ENCODE measurements around the gene TWSG1. TPM values are rescaled to one million over a fixed set of nuclear protein-coding genes. Genes with fewer than 3 reads are reported as not detected.

The TWSG1 gene
- total RNA-seq (ENCODE audit: insufficient read depth, low replicate concordance): 149 TPM

DNA sequence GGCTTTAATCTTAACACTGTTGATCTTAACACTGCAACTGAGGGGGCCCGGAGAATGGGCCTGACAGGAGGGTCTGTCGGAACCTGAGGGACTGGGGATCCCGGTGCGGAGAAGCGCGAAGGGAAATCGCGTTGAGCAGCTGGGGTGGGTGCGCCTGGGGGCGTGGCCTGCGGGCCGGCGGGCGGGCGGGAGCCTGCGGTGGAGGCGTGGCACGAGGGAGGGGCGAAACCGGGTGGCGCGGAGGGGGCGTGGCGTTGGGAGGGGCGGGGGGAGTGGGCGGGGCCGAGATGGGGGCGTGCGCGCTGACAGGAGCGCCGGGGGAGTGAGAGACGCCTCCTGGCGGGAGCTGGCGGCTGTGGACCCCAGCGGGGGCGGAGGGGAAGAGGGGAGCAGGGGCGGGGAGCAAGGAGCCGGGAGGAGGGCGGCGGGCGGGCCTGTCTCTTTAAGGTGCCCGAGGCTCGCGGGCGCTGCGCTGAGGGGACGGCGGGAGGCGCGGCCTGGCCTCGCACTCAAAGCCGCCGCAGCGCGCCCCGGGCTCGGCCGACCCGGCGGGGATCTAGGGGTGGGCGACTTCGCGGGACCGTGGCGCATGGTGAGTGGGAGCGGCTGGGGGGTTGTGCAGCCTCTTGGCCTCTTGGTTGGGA, at the start of gene TWSG1:
TSS of gene TWSG1 (plus strand) at position 445 of the 644 bp plus-strand sequence. CDS start 2,457 bp downstream, outside the sequence.
- DNase-seq (ENCODE audit: low spot score): peak; percentile 97

- no peak for DNase-seq (ENCODE audit: low spot score)
Observed at GRCh38 chr18:9285604-9286003, 49.0 kb upstream of the TWSG1 start.

- no peak for DNase-seq (ENCODE audit: low spot score)
Observed at GRCh38 chr18:9287036-9287435, 47.5 kb upstream of the TWSG1 start.

DNA sequence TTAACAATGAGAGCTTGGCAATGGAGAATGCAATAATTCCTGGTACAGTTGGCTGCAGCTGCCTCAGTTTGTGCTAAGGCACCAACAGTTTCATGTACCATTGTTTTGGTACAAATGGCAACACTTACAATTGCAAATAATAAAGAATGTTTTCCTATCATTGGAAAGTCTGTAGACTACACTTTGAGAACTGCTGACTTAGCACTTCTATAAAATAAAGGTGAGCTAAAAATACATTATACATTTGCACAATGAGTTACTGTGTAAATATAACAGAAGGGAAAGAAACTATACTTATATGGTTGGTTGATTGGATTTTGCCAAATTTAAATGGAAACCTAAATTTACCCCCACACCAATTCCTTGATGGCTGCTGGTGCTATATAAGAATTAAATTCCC, 44.9 kb upstream of the TWSG1 start:
- no peak for DNase-seq (ENCODE audit: low spot score)

DNA sequence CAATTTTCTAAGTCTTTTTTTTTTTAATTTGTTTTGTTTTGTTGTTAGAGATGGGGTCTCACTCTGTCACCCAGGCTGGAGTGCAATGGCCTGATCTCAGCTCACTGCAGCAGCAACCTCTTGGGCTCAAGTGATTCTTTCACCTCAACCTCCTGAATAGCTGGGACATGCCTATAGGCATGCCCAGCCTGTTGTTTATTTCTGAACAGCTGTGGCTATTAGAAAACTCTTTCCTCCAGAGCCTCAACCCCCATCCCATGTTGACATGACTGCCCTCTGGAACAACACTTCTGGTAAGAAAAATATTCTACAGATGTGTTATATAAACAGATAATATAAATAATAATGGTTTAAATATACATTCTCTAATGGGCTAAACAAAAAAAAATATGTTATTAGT, 44.4 kb upstream of the TWSG1 start:
- DNase-seq (ENCODE audit: low spot score): no peak

DNA sequence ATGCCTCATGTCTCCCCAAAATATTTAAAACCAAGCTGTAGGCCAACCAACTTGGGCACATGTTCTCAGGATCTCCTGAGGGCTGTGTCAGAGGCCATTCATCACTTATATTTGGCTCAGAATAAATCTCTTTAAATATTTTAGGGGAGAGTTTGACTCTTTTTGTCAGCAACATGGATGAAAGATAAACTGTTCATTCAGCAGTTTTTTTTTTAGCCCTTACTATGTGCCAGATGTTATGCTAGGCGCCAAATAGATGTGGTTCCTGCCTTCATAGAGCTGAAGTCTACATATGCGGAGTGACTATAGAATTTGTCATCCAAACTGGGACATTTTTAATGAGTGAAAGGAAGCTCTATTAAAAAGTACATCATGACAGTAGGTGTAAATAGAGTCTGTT, 42.5 kb upstream of the TWSG1 start:
- no peak for DNase-seq (ENCODE audit: low spot score)

GRCh38 chr18:9293948-9294347, 40.6 kb upstream of the TWSG1 start:
- DNase-seq (ENCODE audit: low spot score): no peak

DNA sequence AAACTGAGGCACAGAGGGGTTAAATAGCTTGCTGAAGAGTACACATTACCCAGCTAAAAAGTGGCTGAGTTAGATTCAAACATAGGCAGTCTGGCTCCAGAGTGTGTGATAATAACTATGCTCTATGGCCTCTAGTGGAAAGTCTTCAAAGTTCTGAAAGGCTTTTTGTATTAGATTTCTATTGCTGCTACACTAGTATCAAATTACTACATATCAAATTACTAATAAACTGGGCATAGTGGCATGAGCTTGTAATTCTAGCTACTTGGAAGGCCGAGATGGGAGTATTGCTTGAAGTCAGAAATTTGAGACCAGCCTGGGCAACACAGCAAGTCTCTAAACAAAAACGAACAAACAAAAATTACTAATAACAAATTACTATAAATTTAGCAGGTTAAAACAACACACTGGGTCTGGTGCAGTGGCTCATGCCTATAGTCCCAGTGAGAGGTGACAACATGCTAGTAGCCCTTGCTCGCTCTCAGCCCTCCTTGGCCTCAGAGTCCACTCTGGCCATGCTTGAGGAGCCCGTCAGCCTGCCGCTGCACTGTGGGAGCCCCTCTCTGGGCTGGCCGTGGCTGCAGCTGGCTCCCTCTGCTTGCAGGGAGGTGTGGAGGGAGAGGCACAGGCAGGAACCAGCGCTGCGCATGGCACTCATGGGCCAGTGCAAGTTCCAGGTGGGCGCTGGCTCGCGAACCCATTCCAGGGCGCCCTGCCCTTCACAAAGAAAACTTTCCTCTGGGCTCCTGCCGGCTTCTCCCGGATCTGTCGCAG, 38.2 kb upstream of the TWSG1 start:
- no peak for DNase-seq (ENCODE audit: low spot score)

DNA sequence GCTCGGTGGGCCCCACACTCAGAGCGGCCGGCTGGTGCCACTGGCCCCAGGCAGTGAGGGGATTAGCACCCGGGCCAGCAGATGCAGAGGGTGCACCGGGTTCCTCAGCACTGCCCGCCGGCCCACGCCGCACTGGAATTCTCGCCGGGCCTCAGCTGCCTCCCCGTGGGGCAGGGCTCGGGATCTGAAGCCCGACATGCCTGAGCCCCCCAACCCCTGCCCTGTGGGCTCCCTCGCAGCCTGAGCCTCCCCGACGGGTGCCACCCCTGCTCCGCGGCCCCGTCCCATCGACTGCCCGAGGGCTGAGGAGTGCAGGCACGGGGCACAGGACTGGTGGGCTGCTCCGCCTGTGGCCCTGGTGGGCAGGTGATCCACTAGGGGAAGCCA, 37.6 kb upstream of the TWSG1 start:
- no peak for DNase-seq (ENCODE audit: low spot score)

- DNase-seq (ENCODE audit: low spot score): no peak
Observed at GRCh38 chr18:9304388-9305070, 30.0 kb upstream of the TWSG1 start.

DNA sequence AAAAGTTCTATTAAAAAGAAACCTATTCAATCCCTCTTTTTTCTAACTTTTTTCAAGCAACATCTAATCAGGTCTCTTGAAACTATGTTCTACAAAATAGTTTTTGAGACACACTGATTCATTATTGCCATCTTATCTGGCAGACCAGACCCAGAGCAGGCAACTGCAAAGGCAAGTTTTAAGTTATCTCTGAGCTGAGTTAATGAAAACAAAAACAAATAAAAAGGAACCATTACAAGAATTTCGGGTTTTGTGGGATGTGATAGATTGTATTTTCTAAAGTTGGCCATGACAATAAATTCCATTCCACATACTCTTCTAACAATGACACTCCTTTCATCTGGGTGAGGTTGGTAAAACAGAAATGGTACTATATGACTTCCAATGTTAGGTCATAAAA, 15.2 kb upstream of the TWSG1 start:
- no peak for DNase-seq (ENCODE audit: low spot score)

DNA sequence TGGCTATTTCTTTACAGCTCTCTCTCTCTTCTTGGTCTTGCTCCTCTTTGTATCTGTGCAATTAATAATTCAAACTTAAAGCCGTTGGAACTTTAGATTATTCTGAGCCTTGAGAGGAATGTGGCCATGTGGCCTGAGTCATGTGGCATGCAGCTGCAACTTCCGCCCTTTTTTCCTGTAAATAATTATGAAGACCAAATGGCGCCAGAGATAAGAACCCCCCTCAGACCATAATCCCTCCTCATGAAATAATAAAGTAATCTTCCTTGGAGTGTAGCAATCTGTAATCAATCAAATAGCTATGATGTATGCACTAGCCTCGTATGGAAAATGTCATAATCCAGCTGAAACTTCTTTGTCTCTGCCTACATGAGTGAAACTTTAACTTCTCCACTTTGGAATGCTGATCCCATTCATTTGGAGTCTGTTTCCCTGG, 13.5 kb upstream of the TWSG1 start:
- peak; percentile 12 for DNase-seq (ENCODE audit: low spot score)

- DNase-seq (ENCODE audit: low spot score): no peak
Observed at GRCh38 chr18:9321736-9322135, 12.8 kb upstream of the TWSG1 start.

DNA sequence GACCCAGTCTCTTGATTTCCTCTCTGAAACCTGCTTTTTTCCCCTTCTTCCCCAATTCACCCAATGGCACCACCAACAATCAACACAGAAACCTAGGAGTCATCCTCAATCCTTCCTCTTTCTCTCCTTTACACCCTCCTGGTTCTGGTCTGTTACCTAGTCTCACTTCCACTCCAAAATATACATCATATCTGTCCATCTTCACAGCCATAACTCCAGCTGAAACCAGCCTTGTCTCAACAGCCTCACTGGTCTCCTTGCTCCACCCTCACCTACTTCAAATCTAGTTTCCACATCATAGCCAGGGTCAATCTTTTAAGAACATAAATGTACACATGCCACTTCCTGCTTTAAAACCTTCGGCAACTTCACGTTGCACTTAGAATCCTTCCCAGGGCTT, 11.8 kb upstream of the TWSG1 start:
- no peak for DNase-seq (ENCODE audit: low spot score)

- no peak for DNase-seq (ENCODE audit: low spot score)
Observed at GRCh38 chr18:9323750-9324445, 10.7 kb upstream of the TWSG1 start.

- DNase-seq (ENCODE audit: low spot score): no peak
Observed at GRCh38 chr18:9325716-9326115, 8.9 kb upstream of the TWSG1 start.

- no peak for DNase-seq (ENCODE audit: low spot score)
Observed at GRCh38 chr18:9328776-9329175, 5.8 kb upstream of the TWSG1 start.

DNA sequence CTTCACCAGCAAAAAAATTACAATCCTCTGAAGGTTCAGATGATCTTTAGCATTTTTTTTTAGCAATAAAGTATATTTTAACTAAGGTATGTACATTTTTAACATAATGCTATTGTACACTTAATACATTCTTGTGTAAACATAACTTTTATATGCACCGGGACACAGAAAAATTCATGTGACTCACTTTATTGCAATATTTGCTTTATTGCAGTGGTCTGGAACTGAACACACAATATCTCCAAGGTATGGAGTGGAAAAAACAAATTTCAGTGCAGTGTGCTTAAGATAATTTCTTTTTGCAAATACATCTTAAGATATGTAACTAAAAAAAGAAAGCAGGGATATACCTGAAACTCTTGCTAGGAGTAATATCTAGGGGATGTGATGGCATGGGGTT, 5.1 kb upstream of the TWSG1 start:
- no peak for DNase-seq (ENCODE audit: low spot score)

- DNase-seq (ENCODE audit: low spot score): no peak
Observed at GRCh38 chr18:9330419-9330818, 4.2 kb upstream of the TWSG1 start.

GRCh38 chr18:9333441-9334328, 888 bp upstream of the TWSG1 start:
- DNase-seq (ENCODE audit: low spot score): no peak
